K562 (cell line): ENCODE results near the gene FYTTD1. TPM values are rescaled to one million over a fixed set of nuclear protein-coding genes. Genes with fewer than 3 reads are reported as not detected.
A peak's percentile ranks its signal among the peaks of the same experiment; 100 is the strongest.

ENCODE experiments used
- CHCHD3 ChIP-seq: fragments of 250-450 bp; sonication (Bioruptor Pico); IDR thresholded peaks from 2 replicates; pipeline ENCODE4 v2.1.2; 2022; ENCODE audit warnings: mild to moderate bottlenecking
- CHD4 ChIP-seq: fragments of 200-600 bp; sonication (generic); IDR thresholded peaks from 3 replicates; pipeline ENCODE4 v1.6.1; 2012; ENCODE audit warnings: low read depth, mild to moderate bottlenecking, mixed read lengths, low read length, inconsistent platforms; ENCODE audit not compliant: insufficient read depth, insufficient replicate concordance, poor library complexity, severe bottlenecking
- MEIS2 ChIP-seq: fragments of 450-650 bp; IDR thresholded peaks from 2 replicates; pipeline ENCODE4 v1.6.1; 2014; ENCODE audit warnings: mild to moderate bottlenecking; ENCODE audit not compliant: partially characterized antibody
- NR4A1 ChIP-seq, 2 experiments: fragments of 250-450 bp in 1 of 2; fragments of 450-650 bp in 1 of 2; sonication (Bioruptor Pico) in 1 of 2; IDR thresholded peaks; 2 replicates each; pipeline versions ENCODE4 v1.4.0 to v1.6.1; 2016 to 2020; ENCODE audit warnings: mild to moderate bottlenecking in 2 of 2, missing compliant biosample characterization in 1 of 2, missing genetic modification characterization in 1 of 2, moderate library complexity in 1 of 2
- RBM15 ChIP-seq: fragments of 200-400 bp; formaldehyde crosslinking; IDR thresholded peaks from 2 replicates; pipeline ENCODE4 v1.6.1; 2018; ENCODE audit warnings: mild to moderate bottlenecking, low read length, moderate library complexity; ENCODE audit not compliant: insufficient read depth
- ZNF324 ChIP-seq: fragments of 250-450 bp; sonication (Bioruptor Pico); IDR thresholded peaks from 2 replicates; pipeline ENCODE4 v1.4.0; 2020; ENCODE audit warnings: mild to moderate bottlenecking
- ZNF408 ChIP-seq: fragments of 250-450 bp; sonication (Bioruptor Pico); IDR thresholded peaks from 2 replicates; pipeline ENCODE4 v1.4.0; 2020; ENCODE audit warnings: low read depth, mild to moderate bottlenecking, moderate library complexity
- polyA plus RNA-seq, 8 experiments: library from polyadenylated mRNA; depleted of rRNA in 4 of 8; stranded (reverse) in 5 of 8; unstranded in 3 of 8; fragments of >200 nt; fragmentation: Nextera tagmentation in 2 of 8; fragmentation: Illumina TruSeq in 1 of 8; extraction: Ambion mirVana in 2 of 8; extraction: Trizol in 1 of 8; gene quantifications; 2 replicates each; pipeline versions ENCODE4 v1.2.1 to v1.2.3, GENCODE V29; 2011 to 2014; ENCODE audit warnings: inconsistent platforms in 1 of 8, missing spikeins in 1 of 8
- total RNA-seq, 7 experiments: library from RNA; depleted of rRNA in 6 of 7; stranded (reverse); fragments of >200 nt in 6 of 7; fragmentation: Illumina TruSeq in 2 of 7; extraction: Trizol in 2 of 7; gene quantifications; 2 replicates each; pipeline versions ENCODE4 v1.2.1 to v1.2.3, GENCODE V29; 2011 to 2021; ENCODE audit warnings: low replicate concordance in 1 of 7
- TF ChIP-seq, protein P1 (sequence below), 2 experiments: fragments of 450-650 bp in 1 of 2; IDR thresholded peaks; 2 replicates each; pipeline ENCODE4 v1.6.1; 2011 to 2017; ENCODE audit warnings: low read depth in 2 of 2, antibody characterized with exemption in 1 of 2, borderline replicate concordance in 1 of 2, low read length in 1 of 2, mild to moderate bottlenecking in 1 of 2, mixed read lengths in 1 of 2; ENCODE audit not compliant: control insufficient read depth in 1 of 2
- TF ChIP-seq, protein P2 (sequence below): fragments of 250-450 bp; sonication (Bioruptor Pico); IDR thresholded peaks from 2 replicates; pipeline ENCODE4 v1.4.0; 2020

FYTTD1 gene
- total and polyA plus RNA-seq, 9 of the 15 experiments (the other 6 are each of a cell fraction or from before 2014, with no cell fraction given), result 35.7 to 106 (median 76.3) TPM

DNA sequence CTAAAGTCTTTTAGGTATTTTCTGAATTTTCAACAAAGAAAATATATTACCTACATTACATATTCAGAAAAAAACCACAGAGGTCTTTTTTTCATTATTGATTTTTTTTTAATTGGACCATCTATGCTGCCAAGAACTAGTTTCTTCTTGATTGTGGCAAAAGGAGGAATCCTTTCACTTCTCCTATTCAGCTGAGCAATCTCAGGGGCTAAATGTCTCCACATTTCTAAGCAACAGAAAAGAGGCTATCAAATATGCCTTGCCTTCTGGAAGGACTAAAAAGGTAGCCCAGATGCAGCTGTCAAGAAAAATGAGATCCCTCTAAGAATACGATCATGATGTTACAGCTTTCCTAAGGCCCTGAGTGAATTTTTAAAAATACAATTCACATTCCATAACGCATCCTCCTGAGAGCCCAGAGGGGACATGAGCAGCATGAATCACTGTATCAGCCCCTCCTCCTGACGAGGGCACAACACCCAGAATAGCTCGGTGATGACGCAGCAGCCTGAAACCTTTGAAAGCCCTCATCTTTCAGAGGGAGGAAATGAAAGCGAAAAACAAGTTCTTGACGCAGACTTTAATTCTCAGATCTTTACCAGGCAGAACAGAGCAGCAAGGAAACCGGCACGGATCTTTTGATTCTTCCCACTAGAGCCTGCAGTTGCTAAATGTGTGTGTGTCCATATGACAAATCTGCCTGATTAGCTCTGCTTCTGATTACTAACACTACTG lies 37.5 kb upstream of the FYTTD1 start (continued):
- TF ChIP-seq, protein P1, sequence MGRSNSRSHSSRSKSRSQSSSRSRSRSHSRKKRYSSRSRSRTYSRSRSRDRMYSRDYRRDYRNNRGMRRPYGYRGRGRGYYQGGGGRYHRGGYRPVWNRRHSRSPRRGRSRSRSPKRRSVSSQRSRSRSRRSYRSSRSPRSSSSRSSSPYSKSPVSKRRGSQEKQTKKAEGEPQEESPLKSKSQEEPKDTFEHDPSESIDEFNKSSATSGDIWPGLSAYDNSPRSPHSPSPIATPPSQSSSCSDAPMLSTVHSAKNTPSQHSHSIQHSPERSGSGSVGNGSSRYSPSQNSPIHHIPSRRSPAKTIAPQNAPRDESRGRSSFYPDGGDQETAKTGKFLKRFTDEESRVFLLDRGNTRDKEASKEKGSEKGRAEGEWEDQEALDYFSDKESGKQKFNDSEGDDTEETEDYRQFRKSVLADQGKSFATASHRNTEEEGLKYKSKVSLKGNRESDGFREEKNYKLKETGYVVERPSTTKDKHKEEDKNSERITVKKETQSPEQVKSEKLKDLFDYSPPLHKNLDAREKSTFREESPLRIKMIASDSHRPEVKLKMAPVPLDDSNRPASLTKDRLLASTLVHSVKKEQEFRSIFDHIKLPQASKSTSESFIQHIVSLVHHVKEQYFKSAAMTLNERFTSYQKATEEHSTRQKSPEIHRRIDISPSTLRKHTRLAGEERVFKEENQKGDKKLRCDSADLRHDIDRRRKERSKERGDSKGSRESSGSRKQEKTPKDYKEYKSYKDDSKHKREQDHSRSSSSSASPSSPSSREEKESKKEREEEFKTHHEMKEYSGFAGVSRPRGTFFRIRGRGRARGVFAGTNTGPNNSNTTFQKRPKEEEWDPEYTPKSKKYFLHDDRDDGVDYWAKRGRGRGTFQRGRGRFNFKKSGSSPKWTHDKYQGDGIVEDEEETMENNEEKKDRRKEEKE (IDR thresholded peaks at IDR 0.05; ENCODE audit: borderline replicate concordance in 1 of 2, control insufficient read depth in 1 of 2, low read depth in 2 of 2, low read length in 1 of 2), result no peak
- TF ChIP-seq CHCHD3 (CRISPR knock-in tag) (no peak), RBM15 (no peak), NR4A1 (CRISPR knock-in tag; IDR thresholded peaks at IDR 0.05) (no peak), NR4A1 (tag; IDR thresholded peaks at IDR 0.05) (no peak), ZNF324 (CRISPR knock-in tag) (no peak), ZNF408 (CRISPR knock-in tag) (no peak), CHD4 (no peak), MEIS2 (peak; percentile 50)
- TF ChIP-seq, protein P2, sequence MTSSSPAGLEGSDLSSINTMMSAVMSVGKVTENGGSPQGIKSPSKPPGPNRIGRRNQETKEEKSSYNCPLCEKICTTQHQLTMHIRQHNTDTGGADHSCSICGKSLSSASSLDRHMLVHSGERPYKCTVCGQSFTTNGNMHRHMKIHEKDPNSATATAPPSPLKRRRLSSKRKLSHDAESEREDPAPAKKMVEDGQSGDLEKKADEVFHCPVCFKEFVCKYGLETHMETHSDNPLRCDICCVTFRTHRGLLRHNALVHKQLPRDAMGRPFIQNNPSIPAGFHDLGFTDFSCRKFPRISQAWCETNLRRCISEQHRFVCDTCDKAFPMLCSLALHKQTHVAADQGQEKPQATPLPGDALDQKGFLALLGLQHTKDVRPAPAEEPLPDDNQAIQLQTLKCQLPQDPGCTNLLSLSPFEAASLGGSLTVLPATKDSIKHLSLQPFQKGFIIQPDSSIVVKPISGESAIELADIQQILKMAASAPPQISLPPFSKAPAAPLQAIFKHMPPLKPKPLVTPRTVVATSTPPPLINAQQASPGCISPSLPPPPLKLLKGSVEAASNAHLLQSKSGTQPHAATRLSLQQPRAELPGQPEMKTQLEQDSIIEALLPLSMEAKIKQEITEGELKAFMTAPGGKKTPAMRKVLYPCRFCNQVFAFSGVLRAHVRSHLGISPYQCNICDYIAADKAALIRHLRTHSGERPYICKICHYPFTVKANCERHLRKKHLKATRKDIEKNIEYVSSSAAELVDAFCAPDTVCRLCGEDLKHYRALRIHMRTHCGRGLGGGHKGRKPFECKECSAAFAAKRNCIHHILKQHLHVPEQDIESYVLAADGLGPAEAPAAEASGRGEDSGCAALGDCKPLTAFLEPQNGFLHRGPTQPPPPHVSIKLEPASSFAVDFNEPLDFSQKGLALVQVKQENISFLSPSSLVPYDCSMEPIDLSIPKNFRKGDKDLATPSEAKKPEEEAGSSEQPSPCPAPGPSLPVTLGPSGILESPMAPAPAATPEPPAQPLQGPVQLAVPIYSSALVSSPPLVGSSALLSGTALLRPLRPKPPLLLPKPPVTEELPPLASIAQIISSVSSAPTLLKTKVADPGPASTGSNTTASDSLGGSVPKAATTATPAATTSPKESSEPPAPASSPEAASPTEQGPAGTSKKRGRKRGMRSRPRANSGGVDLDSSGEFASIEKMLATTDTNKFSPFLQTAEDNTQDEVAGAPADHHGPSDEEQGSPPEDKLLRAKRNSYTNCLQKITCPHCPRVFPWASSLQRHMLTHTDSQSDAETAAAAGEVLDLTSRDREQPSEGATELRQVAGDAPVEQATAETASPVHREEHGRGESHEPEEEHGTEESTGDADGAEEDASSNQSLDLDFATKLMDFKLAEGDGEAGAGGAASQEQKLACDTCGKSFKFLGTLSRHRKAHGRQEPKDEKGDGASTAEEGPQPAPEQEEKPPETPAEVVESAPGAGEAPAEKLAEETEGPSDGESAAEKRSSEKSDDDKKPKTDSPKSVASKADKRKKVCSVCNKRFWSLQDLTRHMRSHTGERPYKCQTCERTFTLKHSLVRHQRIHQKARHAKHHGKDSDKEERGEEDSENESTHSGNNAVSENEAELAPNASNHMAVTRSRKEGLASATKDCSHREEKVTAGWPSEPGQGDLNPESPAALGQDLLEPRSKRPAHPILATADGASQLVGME (CRISPR knock-in tag), result 0 out of 2 replicates have a peak, but pooled peaks have one; percentile 14
